ENCODE data around the gene LDLRAP1.

- TF ChIP-seq POLR2A (IDR thresholded peaks at IDR 0.05) (no peak), CTCF (IDR thresholded peaks at IDR 0.05) (no peak)
Observed at GRCh38 chr1:25543005-25543424, 391 bp upstream of the LDLRAP1 start.

Measured in prostate gland (tissue), 2 donors.